K562 (cell line): ENCODE measurements around the gene SLC16A2. TPM values are rescaled to one million over a fixed set of nuclear protein-coding genes. Genes with fewer than 3 reads are reported as not detected.

ENCODE experiments used
- ATAC-seq: fragments of 200-7000 bp; cut with Tn5 transposase; 3 replicates; pipeline ENCODE4 v1.9.1; 2020; ENCODE audit warnings: moderate library complexity
- BruUV-seq: library from RNA; stranded (reverse); fragments of 400-500 nt; replicated peaks from 2 replicates; lab custom pipeline; 2021; lab: Mats Ljungman, UMichigan
- CTCF ChIA-PET: fragments of 300-600 bp; formaldehyde crosslinking; extraction: SDS; loops from one replicate; lab custom pipeline; 2021; ENCODE audit warnings: low intra/inter-chr PET ratio; lab: Yijun Ruan, JAX
- POLR2A ChIA-PET: fragments of 300-600, 350-650 bp; sonication (Branson Sonifier 250); formaldehyde crosslinking; extraction: SDS; loops from one replicate; lab custom pipeline; 2021; ENCODE audit warnings: antibody characterized with exemption, inconsistent platforms; lab: Yijun Ruan, JAX
- DNase-seq, 4 experiments: peaks; one replicate each; pipeline versions ENCODE4 v3.0.0 to v3.0.0-alpha.2; 2011 to 2018; ENCODE audit warnings: low spot score in 3 of 4, mixed read lengths in 3 of 4; ENCODE audit errors: extremely low read depth in 1 of 4
- FAIRE-seq: peaks from 2 replicates; lab custom pipeline; 2011; peaks lifted over from hg19 to GRCh38; lab: Jason Lieb, UNC
- H2AFZ ChIP-seq: 2 replicates; pipeline ENCODE4 v1.6.0; 2011; ENCODE audit warnings: low read depth, low read length, control low read depth, inconsistent platforms
- H3K27ac ChIP-seq: fragments of 200-600 bp; 3 replicates; pipeline ENCODE4 v1.8.0; 2011; ENCODE audit warnings: low read depth, mild to moderate bottlenecking, control low read depth, inconsistent platforms, low read length, moderate library complexity, mixed read lengths; ENCODE audit errors: extremely low read depth
- H3K27me3 ChIP-seq, 2 experiments: fragments of 300-600 bp in 1 of 2; 2 replicates in 1 of 2; 3 replicates in 1 of 2; pipeline versions ENCODE4 v1.6.0 to v1.8.0; 2011; ENCODE audit warnings: inconsistent platforms in 2 of 2, low read length in 2 of 2, mild to moderate bottlenecking in 1 of 2, mixed read lengths in 1 of 2, moderate library complexity in 1 of 2; ENCODE audit not compliant: control insufficient read depth in 2 of 2, insufficient read depth in 2 of 2
- H3K36me3 ChIP-seq: fragments of 300-600 bp; 3 replicates; pipeline ENCODE4 v1.8.0; 2011; ENCODE audit warnings: mild to moderate bottlenecking, low read length, inconsistent platforms; ENCODE audit not compliant: control insufficient read depth, insufficient read depth
- H3K4me1 ChIP-seq, 2 experiments: fragments of 200-600 bp in 1 of 2; replicated peaks in 1 of 2; 2 replicates in 1 of 2; 3 replicates in 1 of 2; pipeline versions ENCODE4 v1.5.1 to v1.8.0; 2011; ENCODE audit warnings: inconsistent platforms in 2 of 2, low read length in 2 of 2, mild to moderate bottlenecking in 1 of 2, mixed read lengths in 1 of 2, moderate library complexity in 1 of 2; ENCODE audit not compliant: control insufficient read depth in 2 of 2, insufficient read depth in 2 of 2
- H3K4me2 ChIP-seq: 2 replicates; pipeline ENCODE4 v1.6.1; 2011; ENCODE audit warnings: low read length, control low read depth, inconsistent platforms, mixed read lengths; ENCODE audit not compliant: insufficient read depth
- H3K4me3 ChIP-seq: fragments of 200-600 bp; sonication (generic), shearing (Covaris generic); 2 replicates; pipeline ENCODE4 v1.5.1; 2016; ENCODE audit warnings: control low read depth, inconsistent platforms
- H3K79me2 ChIP-seq: fragments of 200-600 bp; 3 replicates; pipeline ENCODE4 v1.8.0; 2011; ENCODE audit warnings: low read length, inconsistent platforms; ENCODE audit not compliant: control insufficient read depth, insufficient read depth
- H3K9ac ChIP-seq, 2 experiments: 2 replicates each; pipeline versions ENCODE4 v1.6.0 to v1.6.1; 2011; ENCODE audit warnings: low read depth in 2 of 2, low read length in 2 of 2, control low read depth in 1 of 2, inconsistent platforms in 1 of 2, mild to moderate bottlenecking in 1 of 2, mixed read lengths in 1 of 2; ENCODE audit not compliant: insufficient read depth in 1 of 2
- H3K9me1 ChIP-seq: one replicate; pipeline ENCODE4 v1.6.0; 2011; ENCODE audit warnings: inconsistent platforms, mild to moderate bottlenecking, low read length, moderate library complexity; ENCODE audit not compliant: control insufficient read depth, insufficient read depth
- H3K9me3 ChIP-seq: replicated peaks from 2 replicates; pipeline ENCODE4 v1.5.1; 2011; ENCODE audit warnings: low read depth, low read length, inconsistent platforms; ENCODE audit not compliant: control insufficient read depth, insufficient read depth
- H4K20me1 ChIP-seq: replicated peaks from 2 replicates; pipeline ENCODE4 v1.6.1; 2011; ENCODE audit warnings: low read length, inconsistent platforms, mixed read lengths; ENCODE audit not compliant: control insufficient read depth, insufficient read depth
- ARID1B ChIP-seq: fragments of 450-650 bp; IDR thresholded peaks from 2 replicates; pipeline ENCODE4 v1.6.1; 2016; ENCODE audit warnings: antibody characterized with exemption, mild to moderate bottlenecking, inconsistent platforms
- BCOR ChIP-seq: fragments of 450-650 bp; IDR thresholded peaks from 2 replicates; pipeline ENCODE4 v1.6.1; 2016
- ELF4 ChIP-seq: fragments of 450-650 bp; formaldehyde crosslinking; IDR thresholded peaks from 2 replicates; pipeline ENCODE4 v1.4.0; 2022; ENCODE audit warnings: missing genetic modification characterization
- ESRRA ChIP-seq: fragments of 450-650 bp; IDR thresholded peaks from 2 replicates; pipeline ENCODE4 v1.6.1; 2014; ENCODE audit warnings: low read depth, mild to moderate bottlenecking, moderate library complexity, borderline replicate concordance
- FOXK1 ChIP-seq: sonication (generic); formaldehyde crosslinking; IDR thresholded peaks from 2 replicates; pipeline ENCODE4 v1.8.0; 2022; ENCODE audit warnings: missing genetic modification reagents, mild to moderate bottlenecking, borderline replicate concordance
- HLTF ChIP-seq: fragments of 450-650 bp; IDR thresholded peaks from 2 replicates; pipeline ENCODE4 v1.6.1; 2016
- HSF4 ChIP-seq: fragments of 250-450 bp; sonication (Bioruptor Pico); IDR thresholded peaks from 2 replicates; pipeline ENCODE4 v2.1.2; 2022; ENCODE audit warnings: mild to moderate bottlenecking, moderate library complexity, borderline replicate concordance
- NCOA6 ChIP-seq: fragments of 450-650 bp; IDR thresholded peaks from 2 replicates; pipeline ENCODE4 v1.6.1; 2017; ENCODE audit warnings: mild to moderate bottlenecking
- PML ChIP-seq: IDR thresholded peaks from 2 replicates; pipeline ENCODE4 v1.6.1; 2012; ENCODE audit warnings: low read length, inconsistent platforms
- RFX1 ChIP-seq: fragments of 450-650 bp; IDR thresholded peaks from 2 replicates; pipeline ENCODE4 v1.6.1; 2016; ENCODE audit warnings: mild to moderate bottlenecking, moderate library complexity
- SIRT6 ChIP-seq: IDR thresholded peaks from one replicate; pipeline ENCODE4 v1.6.1; 2012; ENCODE audit warnings: low read depth, mild to moderate bottlenecking, control low read depth, inconsistent platforms, low read length, moderate library complexity
- ZFP1 ChIP-seq: fragments of 450-650 bp; formaldehyde crosslinking; IDR thresholded peaks from 2 replicates; pipeline ENCODE4 v1.4.0; 2020; ENCODE audit warnings: mild to moderate bottlenecking, mixed read lengths
- ZNF282 ChIP-seq: sonication (generic); formaldehyde crosslinking; IDR thresholded peaks from 2 replicates; pipeline ENCODE4 v1.8.1; 2023; ENCODE audit warnings: missing genetic modification reagents
- ZNF436 ChIP-seq: fragments of 250-450, 450-650 bp; sonication (Bioruptor Pico); formaldehyde crosslinking; IDR thresholded peaks from 2 replicates; pipeline ENCODE4 v1.7.0; 2020; ENCODE audit warnings: mild to moderate bottlenecking
- ZNF445 ChIP-seq: fragments of 250-450 bp; sonication (Bioruptor Pico); IDR thresholded peaks from 2 replicates; pipeline ENCODE4 v1.4.0; 2020; ENCODE audit warnings: low read depth, mild to moderate bottlenecking, moderate library complexity
- ZNF699 ChIP-seq: fragments of 250-450 bp; sonication (Bioruptor Pico); IDR thresholded peaks from 2 replicates; pipeline ENCODE4 v1.8.0; 2021; ENCODE audit warnings: mild to moderate bottlenecking, moderate library complexity; ENCODE audit not compliant: insufficient replicate concordance
- WGBS: fragments of 100-300 bp; shearing (Covaris generic); methylation state at CpG from one replicate; pipeline ENCODE4 v1.1.6; 2016; ENCODE audit warnings: low coverage, mixed read lengths; ENCODE audit not compliant: insufficient coverage; ENCODE audit errors: missing lambda C conversion rate; 5-methylcytosine and 5-hydroxymethylcytosine counted together
- in situ Hi-C: fragments of 300-500 bp; cut with MboI; formaldehyde crosslinking; loops from 4 replicates; pipeline ENCODE4 v1.15.0; 2018; ENCODE audit warnings: inconsistent platforms, mixed read lengths
- intact Hi-C: fragments of 100-400 bp; cut with micrococcal nuclease; formaldehyde crosslinking; loops from 2 replicates; pipeline ENCODE4 v1.14.2; 2022
- polyA plus RNA-seq, 8 experiments: library from polyadenylated mRNA; depleted of rRNA in 4 of 8; stranded (reverse) in 5 of 8; unstranded in 3 of 8; fragments of >200 nt; fragmentation: Nextera tagmentation in 2 of 8; fragmentation: Illumina TruSeq in 1 of 8; extraction: Ambion mirVana in 2 of 8; extraction: Trizol in 1 of 8; gene quantifications; 2 replicates each; pipeline versions ENCODE4 v1.2.1 to v1.2.3, GENCODE V29; 2011 to 2014; ENCODE audit warnings: inconsistent platforms in 1 of 8, missing spikeins in 1 of 8
- total RNA-seq, 7 experiments: library from RNA; depleted of rRNA in 6 of 7; stranded (reverse); fragments of >200 nt in 6 of 7; fragmentation: Illumina TruSeq in 2 of 7; extraction: Trizol in 2 of 7; gene quantifications; 2 replicates each; pipeline versions ENCODE4 v1.2.1 to v1.2.3, GENCODE V29; 2011 to 2021; ENCODE audit warnings: low replicate concordance in 1 of 7
- TF ChIP-seq, protein P1 (sequence below): fragments of 250-450 bp; sonication (Bioruptor Pico); IDR thresholded peaks from 2 replicates; pipeline ENCODE4 v1.8.0; 2022; ENCODE audit warnings: moderate library complexity, mild to moderate bottlenecking, inconsistent platforms
- TF ChIP-seq, protein P2 (sequence below): fragments of 450-650 bp; IDR thresholded peaks from 2 replicates; pipeline ENCODE4 v1.7.1; 2018; ENCODE audit warnings: mild to moderate bottlenecking, low read depth; ENCODE audit not compliant: partially characterized antibody

The SLC16A2 gene
- total and polyA plus RNA-seq, 9 of the 15 experiments (the other 6 are each of a cell fraction or from before 2014, with no cell fraction given) = 0.07 TPM; not detected in 8

DNA sequence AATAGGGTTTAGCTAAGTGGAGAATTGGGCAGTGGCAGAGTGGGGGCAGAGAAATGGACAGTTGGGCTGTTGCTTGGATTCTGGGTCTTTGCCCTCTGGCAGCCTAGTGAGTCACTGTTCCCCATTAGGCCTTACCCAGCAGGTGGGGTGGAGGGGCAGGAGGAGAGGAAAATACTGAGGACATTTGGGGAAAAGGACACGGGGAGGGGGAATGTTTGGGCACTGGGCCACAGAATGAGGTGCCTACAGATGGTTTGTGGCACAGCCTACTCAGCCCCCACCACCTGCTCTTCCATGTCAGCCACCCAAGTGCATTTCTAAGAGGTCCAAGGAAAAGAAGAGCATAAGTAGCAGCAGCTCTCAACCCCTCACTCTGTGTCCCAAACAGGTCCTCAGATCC, 13.0 kb downstream of the SLC16A2 start (continued):
- TF ChIP-seq, protein P1, sequence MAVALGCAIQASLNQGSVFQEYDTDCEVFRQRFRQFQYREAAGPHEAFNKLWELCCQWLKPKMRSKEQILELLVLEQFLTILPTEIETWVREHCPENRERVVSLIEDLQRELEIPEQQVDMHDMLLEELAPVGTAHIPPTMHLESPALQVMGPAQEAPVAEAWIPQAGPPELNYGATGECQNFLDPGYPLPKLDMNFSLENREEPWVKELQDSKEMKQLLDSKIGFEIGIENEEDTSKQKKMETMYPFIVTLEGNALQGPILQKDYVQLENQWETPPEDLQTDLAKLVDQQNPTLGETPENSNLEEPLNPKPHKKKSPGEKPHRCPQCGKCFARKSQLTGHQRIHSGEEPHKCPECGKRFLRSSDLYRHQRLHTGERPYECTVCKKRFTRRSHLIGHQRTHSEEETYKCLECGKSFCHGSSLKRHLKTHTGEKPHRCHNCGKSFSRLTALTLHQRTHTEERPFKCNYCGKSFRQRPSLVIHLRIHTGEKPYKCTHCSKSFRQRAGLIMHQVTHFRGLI (CRISPR knock-in tag) = no peak
- no peak for TF ChIP-seq ELF4 (CRISPR knock-in tag)

DNA sequence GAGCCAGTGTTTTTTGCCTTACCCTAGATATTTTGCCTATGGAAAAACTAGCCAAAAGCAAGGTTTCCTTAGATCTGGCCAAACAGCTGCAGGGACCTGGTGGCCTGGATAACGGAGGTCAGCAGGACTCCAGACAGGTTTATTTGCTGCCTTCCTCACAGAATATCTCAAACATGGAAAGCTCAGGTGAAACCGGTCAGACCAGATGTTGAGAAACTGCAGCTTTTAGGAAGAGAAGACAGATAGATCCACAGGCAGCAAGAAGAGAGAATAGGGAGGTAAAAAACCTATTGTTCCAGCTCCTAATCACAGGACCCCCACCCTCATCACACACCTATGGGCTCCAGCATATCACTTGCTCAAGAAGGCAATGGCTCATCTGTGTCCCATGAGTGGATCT, 16.2 kb downstream of the SLC16A2 start:
- ChIA-PET POLR2A (no interaction called here), CTCF (no interaction called here)
- WGBS = 6% methylated on average over 2 of the region's 2 CpGs
- no peak for TF ChIP-seq ZFP1 (CRISPR knock-in tag)
- TF ChIP-seq ZNF436 (CRISPR knock-in tag) = no peak
- TF ChIP-seq HSF4 (CRISPR knock-in tag) = no peak
- no peak for TF ChIP-seq FOXK1 (CRISPR knock-in tag)
- TF ChIP-seq RFX1 = no peak
- no peak for TF ChIP-seq ZNF699 (CRISPR knock-in tag)
- no peak for TF ChIP-seq ARID1B
- TF ChIP-seq HLTF = no peak
- TF ChIP-seq ZNF445 (CRISPR knock-in tag) = no peak
- no peak for TF ChIP-seq ESRRA
- no peak for TF ChIP-seq SIRT6
- no peak for TF ChIP-seq PML
- TF ChIP-seq NCOA6 = no peak
- TF ChIP-seq BCOR = no peak
- TF ChIP-seq ZNF282 (CRISPR knock-in tag) = no peak
- TF ChIP-seq, protein P2, sequence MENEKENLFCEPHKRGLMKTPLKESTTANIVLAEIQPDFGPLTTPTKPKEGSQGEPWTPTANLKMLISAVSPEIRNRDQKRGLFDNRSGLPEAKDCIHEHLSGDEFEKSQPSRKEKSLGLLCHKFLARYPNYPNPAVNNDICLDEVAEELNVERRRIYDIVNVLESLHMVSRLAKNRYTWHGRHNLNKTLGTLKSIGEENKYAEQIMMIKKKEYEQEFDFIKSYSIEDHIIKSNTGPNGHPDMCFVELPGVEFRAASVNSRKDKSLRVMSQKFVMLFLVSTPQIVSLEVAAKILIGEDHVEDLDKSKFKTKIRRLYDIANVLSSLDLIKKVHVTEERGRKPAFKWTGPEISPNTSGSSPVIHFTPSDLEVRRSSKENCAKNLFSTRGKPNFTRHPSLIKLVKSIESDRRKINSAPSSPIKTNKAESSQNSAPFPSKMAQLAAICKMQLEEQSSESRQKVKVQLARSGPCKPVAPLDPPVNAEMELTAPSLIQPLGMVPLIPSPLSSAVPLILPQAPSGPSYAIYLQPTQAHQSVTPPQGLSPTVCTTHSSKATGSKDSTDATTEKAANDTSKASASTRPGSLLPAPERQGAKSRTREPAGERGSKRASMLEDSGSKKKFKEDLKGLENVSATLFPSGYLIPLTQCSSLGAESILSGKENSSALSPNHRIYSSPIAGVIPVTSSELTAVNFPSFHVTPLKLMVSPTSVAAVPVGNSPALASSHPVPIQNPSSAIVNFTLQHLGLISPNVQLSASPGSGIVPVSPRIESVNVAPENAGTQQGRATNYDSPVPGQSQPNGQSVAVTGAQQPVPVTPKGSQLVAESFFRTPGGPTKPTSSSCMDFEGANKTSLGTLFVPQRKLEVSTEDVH = no peak

More for the DNA sequence above, 16.2 kb downstream of the SLC16A2 start:
- intact Hi-C loops (no loop called here), in situ Hi-C loops (no loop called here)
- DNase-seq (no peak), ATAC-seq (no peak), FAIRE-seq (no peak)
- no peak overlapping the region for H3K4me2 ChIP-seq
- no peaks in the 10 kb centered on the region; the same call in 1 of the 2 replicates for H4K20me1 ChIP-seq
- no peak overlapping the region for H2AFZ ChIP-seq
- H3K4me3 ChIP-seq = no peak overlapping the region
- no peaks in the 10 kb centered on the region for H3K36me3 ChIP-seq
- H3K27me3 ChIP-seq = peaks cover 0 to 8% of the 10 kb centered on the region in 2 experiments; a peak in 1 of 5 replicates
- H3K27ac ChIP-seq = no peak overlapping the region
- no peaks in the 10 kb centered on the region for H3K9me3 ChIP-seq
- no peaks in the 10 kb centered on the region for H3K4me1 ChIP-seq
- H3K9ac ChIP-seq = no peak overlapping the region
- no TSS peak for BruUV-seq
- no peaks in the 10 kb centered on the region for H3K9me1 ChIP-seq
- H3K79me2 ChIP-seq = no peaks in the 10 kb centered on the region
